Thyroid gland (tissue), 4 donors: ENCODE measurements around the gene CCSAP. TPM values are rescaled to one million over a fixed set of nuclear protein-coding genes. Genes with fewer than 3 reads are reported as not detected.
"Not testable (repeated sequence)": the region's sequence is repeated elsewhere in the genome, so short reads cannot be mapped to it uniquely, and the experiment has no call there.

Experiments
- DNase-seq, 2 donors: peaks; one replicate each; pipeline ENCODE4 v3.0.0-alpha.2; 2019
- H3K27ac ChIP-seq, 3 donors: fragments of 200-600 bp; sonication (generic); 1 replicate in 2 of 3; 2 replicates in 1 of 3; pipeline ENCODE4 v1.5.1; 2016 to 2019; ENCODE audit warnings: mild to moderate bottlenecking in 1 of 3, moderate library complexity in 1 of 3
- H3K27me3 ChIP-seq: fragments of 200-600 bp; sonication (generic); one replicate; pipeline ENCODE4 v1.5.1; 2019
- H3K36me3 ChIP-seq, 2 donors: fragments of 200-600 bp; sonication (generic); one replicate each; pipeline ENCODE4 v1.5.1; 2016 to 2019
- H3K4me1 ChIP-seq, 2 donors: fragments of 200-600 bp; sonication (generic); one replicate each; pipeline ENCODE4 v1.5.1; 2017 to 2019
- H3K4me3 ChIP-seq, 3 donors: fragments of 200-600 bp; sonication (generic); replicated peaks in 1 of 3; 1 replicate in 2 of 3; 2 replicates in 1 of 3; pipeline ENCODE4 v1.5.1; 2016; ENCODE audit warnings: mild to moderate bottlenecking in 1 of 3
- H3K9me3 ChIP-seq: fragments of 200-600 bp; sonication (generic); one replicate; pipeline ENCODE4 v1.5.1; 2017
- POLR2A ChIP-seq, 2 donors: fragments of 450-650 bp; IDR thresholded peaks; one replicate each; pipeline ENCODE4 v1.6.1; 2017; ENCODE audit warnings: antibody characterized with exemption in 2 of 2, mild to moderate bottlenecking in 2 of 2, moderate library complexity in 1 of 2
- WGBS, 2 donors: methylation state at CpG; one replicate each; pipeline ENCODE4 v1.1.5; 2017; 5-methylcytosine and 5-hydroxymethylcytosine counted together
- intact Hi-C: fragments of 100-400 bp; cut with DNase I; formaldehyde crosslinking; loops from one replicate; pipeline ENCODE4 v1.15.1; 2023
- total RNA-seq, 4 donors: library from RNA; depleted of rRNA; stranded (reverse); fragments of >200 nt; gene quantifications; one replicate each; pipeline ENCODE4 v1.2.3, GENCODE V29; 2016
- TF ChIP-seq, protein P1 (sequence below), 6 experiments: fragments of 200-600 bp in 3 of 6; fragments of 450-650 bp in 3 of 6; sonication (generic) in 3 of 6; IDR thresholded peaks; one replicate each; pipeline ENCODE4 v1.5.1; 2016 to 2019; ENCODE audit warnings: antibody characterized with exemption in 6 of 6, mild to moderate bottlenecking in 2 of 6, inconsistent platforms in 1 of 6, moderate library complexity in 1 of 6

CCSAP gene
- total RNA-seq, 4 donors from 2014 or later = 2.1 to 3.6 (median 2.9) TPM

DNA sequence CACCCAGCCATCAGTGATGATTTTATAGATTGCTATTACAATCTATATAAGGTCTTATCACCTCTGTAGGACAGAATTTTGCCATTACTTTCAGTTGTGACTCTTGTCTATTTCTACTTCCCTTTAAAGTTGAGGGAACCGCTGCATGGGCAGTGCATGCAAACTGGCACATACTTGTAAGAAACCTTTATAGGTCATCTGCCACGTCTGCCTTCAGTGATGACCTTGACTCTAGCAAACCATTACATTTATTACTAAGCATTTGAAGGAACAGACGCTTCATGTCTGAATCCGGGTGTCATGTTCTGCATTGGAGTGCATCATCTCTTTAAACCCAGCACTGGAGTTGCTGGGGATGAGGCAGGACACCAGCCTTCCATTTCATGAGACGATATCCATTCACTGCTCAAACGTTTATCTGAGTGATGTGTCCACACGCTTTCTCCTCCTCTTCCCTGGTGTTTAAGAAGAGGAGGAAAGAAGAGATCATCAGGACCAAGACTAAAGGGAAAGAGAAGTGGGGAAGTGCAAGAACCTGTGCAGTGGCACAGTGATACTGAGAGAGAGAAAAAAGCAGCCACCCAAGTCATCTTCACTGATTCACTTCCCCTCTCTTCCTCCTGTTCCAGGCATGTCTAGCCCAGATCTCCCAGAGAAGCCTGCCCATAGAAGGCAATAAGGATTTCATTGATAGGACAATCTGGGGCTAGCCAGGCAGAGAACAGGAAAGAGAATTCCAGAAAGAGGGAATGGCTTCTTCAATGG, 14.1 kb downstream of the CCSAP start:
- no peaks in the 10 kb centered on the region for H3K4me1 ChIP-seq
- no peak overlapping the region for H3K27ac ChIP-seq
- TF ChIP-seq, protein P1, sequence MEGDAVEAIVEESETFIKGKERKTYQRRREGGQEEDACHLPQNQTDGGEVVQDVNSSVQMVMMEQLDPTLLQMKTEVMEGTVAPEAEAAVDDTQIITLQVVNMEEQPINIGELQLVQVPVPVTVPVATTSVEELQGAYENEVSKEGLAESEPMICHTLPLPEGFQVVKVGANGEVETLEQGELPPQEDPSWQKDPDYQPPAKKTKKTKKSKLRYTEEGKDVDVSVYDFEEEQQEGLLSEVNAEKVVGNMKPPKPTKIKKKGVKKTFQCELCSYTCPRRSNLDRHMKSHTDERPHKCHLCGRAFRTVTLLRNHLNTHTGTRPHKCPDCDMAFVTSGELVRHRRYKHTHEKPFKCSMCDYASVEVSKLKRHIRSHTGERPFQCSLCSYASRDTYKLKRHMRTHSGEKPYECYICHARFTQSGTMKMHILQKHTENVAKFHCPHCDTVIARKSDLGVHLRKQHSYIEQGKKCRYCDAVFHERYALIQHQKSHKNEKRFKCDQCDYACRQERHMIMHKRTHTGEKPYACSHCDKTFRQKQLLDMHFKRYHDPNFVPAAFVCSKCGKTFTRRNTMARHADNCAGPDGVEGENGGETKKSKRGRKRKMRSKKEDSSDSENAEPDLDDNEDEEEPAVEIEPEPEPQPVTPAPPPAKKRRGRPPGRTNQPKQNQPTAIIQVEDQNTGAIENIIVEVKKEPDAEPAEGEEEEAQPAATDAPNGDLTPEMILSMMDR (IDR thresholded peaks at IDR 0.05) = no peak
- TF ChIP-seq POLR2A (IDR thresholded peaks at IDR 0.05) = no peak
- no peaks in the 10 kb centered on the region for H3K9me3 ChIP-seq
- H3K27me3 ChIP-seq = no peaks in the 10 kb centered on the region
- H3K36me3 ChIP-seq = no peaks in the 10 kb centered on the region
- DNase-seq = no peak
- intact Hi-C loops = no loop called here
- WGBS, 2 donors = 88 to 94% methylated on average over 7 of the region's 7 CpGs
- no peak overlapping the region for H3K4me3 ChIP-seq

DNA sequence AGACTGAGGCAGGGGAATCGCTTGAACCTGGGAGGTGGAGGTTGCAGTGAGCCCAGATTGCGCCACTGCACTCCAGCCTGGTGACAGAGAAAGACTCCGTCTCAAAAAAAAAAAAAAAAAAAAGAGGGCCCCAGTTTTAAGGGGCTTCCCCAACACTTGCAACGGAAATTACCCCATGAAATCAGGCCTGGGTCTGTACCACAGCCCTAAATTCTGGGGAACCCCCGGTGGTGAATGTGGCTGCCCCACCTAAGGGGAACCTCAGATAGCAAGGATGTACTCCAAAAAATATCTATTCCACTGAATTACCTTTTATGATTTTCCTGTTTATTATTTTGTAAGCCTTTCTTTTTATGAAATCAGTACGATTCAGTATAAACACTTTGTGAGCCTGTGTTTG, 15.1 kb downstream of the CCSAP start:
- H3K36me3 ChIP-seq, H3K4me3 ChIP-seq, H3K27ac ChIP-seq, H3K27me3 ChIP-seq, intact Hi-C loops, H3K9me3 ChIP-seq, DNase-seq, H3K4me1 ChIP-seq: not testable (repeated sequence)
- WGBS, 2 donors = 94 to 95% methylated on average over 6 of the region's 6 CpGs

DNA sequence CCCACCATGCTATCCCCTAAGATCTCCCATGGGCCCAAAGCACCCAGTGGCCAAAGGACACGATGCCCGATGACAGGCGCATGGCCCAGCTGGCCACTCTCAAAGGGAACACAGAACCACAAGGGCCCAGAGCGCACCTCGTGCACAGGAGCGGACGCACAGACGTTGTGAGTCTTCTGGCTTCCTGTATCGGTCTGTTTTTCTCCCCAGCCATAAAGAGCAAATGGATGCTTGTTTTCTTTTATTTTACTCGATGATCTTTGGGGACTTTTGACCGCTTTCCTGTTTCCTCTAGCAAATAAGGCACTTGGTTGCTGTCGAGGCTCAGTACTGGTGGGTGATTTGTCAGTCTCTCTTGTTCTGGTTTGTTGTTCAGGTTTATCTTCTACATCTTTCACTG, 16.2 kb downstream of the CCSAP start:
- TF ChIP-seq POLR2A (IDR thresholded peaks at IDR 0.05) = no peak
- TF ChIP-seq, protein P1 (IDR thresholded peaks at IDR 0.05) = no peak
- DNase-seq = no peak
- no peaks in the 10 kb centered on the region for H3K9me3 ChIP-seq
- peaks cover 0 to 5% of the 10 kb centered on the region in 2 donors for H3K36me3 ChIP-seq
- intact Hi-C loops = no loop called here
- no peak overlapping the region for H3K4me3 ChIP-seq
- WGBS, 2 donors = 95 to 96% methylated on average over 12 of the region's 12 CpGs
- H3K27ac ChIP-seq = no peak overlapping the region
- no peaks in the 10 kb centered on the region for H3K27me3 ChIP-seq
- no peaks in the 10 kb centered on the region for H3K4me1 ChIP-seq

DNA sequence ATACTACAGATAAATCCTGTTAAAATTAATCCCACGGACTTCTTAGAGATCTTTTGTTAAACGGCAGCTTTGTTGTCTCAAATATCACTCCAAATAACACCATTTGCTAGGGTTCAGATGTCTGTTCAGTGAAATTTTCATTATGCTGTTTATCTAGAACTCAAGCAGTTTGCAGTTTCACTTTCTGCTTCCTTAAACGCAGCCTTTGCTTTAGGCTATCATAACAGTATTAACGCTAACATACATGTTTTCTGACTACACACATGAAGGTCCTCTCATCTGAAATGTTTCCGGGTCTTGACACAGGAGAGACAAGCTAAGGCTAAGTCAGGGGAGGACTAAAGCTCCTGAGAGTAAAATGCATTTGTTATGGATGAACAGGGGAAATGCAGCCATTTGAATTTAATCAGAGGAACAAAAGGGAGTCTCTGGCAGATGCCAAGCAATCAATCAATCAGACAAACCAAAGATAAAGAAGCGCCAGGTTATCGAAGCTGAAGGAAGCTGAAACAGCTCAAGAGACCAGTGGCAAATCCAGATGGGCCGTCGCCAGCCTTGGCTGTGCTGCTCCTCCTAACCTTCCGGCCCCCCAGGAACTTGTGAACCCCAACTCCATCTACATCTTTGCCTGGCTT, 16.9 kb downstream of the CCSAP start:
- Histone ChIP-seq H3K4me1 (no peaks in the 10 kb centered on the region), H3K27ac (no peak overlapping the region), H3K4me3 (no peak overlapping the region), H3K27me3 (no peaks in the 10 kb centered on the region), H3K9me3 (no peaks in the 10 kb centered on the region), H3K36me3 (peaks cover 0 to 5% of the 10 kb centered on the region in 2 donors)
- intact Hi-C loops = no loop called here
- WGBS, 2 donors = 81 to 85% methylated on average over 10 of the region's 10 CpGs
- TF ChIP-seq POLR2A (IDR thresholded peaks at IDR 0.05) = no peak
- TF ChIP-seq, protein P1 (IDR thresholded peaks at IDR 0.05) = no peak
- no peak for DNase-seq

DNA sequence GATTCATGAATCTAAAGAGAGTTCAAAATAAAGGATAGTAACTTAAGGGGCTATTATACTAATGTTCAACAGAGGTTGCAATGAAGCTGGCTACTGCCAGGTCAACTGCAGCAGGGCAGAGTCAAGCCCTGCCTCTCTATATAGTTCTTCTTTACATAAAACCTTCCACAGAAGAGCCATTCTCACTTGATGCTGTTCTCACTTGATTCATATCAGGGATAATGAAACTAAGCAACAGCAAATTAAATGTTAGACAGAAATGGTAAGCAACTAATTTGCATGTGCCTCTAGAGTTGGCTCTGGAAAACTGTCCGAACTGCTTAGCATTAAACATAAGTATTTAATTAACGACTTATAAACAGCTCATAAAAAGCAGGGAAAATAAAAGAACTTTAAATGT, 17.4 kb downstream of the CCSAP start:
- H3K27me3 ChIP-seq = no peaks in the 10 kb centered on the region
- H3K36me3 ChIP-seq = peaks cover 0 to 5% of the 10 kb centered on the region in 2 donors
- no peaks in the 10 kb centered on the region for H3K9me3 ChIP-seq
- no peak for DNase-seq
- no peak overlapping the region for H3K27ac ChIP-seq
- no peak overlapping the region for H3K4me3 ChIP-seq
- intact Hi-C loops = no loop called here
- TF ChIP-seq, protein P1 (IDR thresholded peaks at IDR 0.05) = no peak
- no peak for TF ChIP-seq POLR2A (IDR thresholded peaks at IDR 0.05)
- no peaks in the 10 kb centered on the region for H3K4me1 ChIP-seq
- WGBS, 2 donors = 86 to 88% methylated on average over 2 of the region's 2 CpGs
